Trophoblast cell (in vitro differentiated cells and primary cell): ENCODE data around the gene EIF4G3.
"Not testable (repeated sequence)": the region's sequence is repeated elsewhere in the genome, so short reads cannot be mapped to it uniquely, and the experiment has no call there.

ENCODE experiments used
- DNase-seq, 2 donors: peaks; one replicate each; pipeline ENCODE4 v3.0.0-alpha.2; 2016
- H2AFZ ChIP-seq: 2 replicates; pipeline ENCODE4 v1.6.1; 2013; ENCODE audit warnings: low read length, moderate library complexity, mild to moderate bottlenecking; ENCODE audit not compliant: insufficient read depth, poor library complexity
- H2AK5ac ChIP-seq: 2 replicates; pipeline ENCODE4 v1.6.1; 2013; ENCODE audit warnings: mild to moderate bottlenecking, low read length
- H2BK120ac ChIP-seq: 2 replicates; pipeline ENCODE4 v1.6.1; 2013; ENCODE audit warnings: low read length, mild to moderate bottlenecking, moderate library complexity; ENCODE audit not compliant: insufficient read depth, poor library complexity
- H2BK12ac ChIP-seq: 2 replicates; pipeline ENCODE4 v1.6.1; 2013; ENCODE audit warnings: mild to moderate bottlenecking, low read length, moderate library complexity
- H2BK5ac ChIP-seq: 2 replicates; pipeline ENCODE4 v1.6.1; 2013; ENCODE audit warnings: low read length, low read depth, moderate library complexity, mild to moderate bottlenecking; ENCODE audit not compliant: poor library complexity
- H3K14ac ChIP-seq: 2 replicates; pipeline ENCODE4 v1.6.1; 2013; ENCODE audit warnings: mild to moderate bottlenecking, low read length
- H3K18ac ChIP-seq: 2 replicates; pipeline ENCODE4 v1.6.1; 2013; ENCODE audit warnings: mild to moderate bottlenecking, low read length
- H3K23ac ChIP-seq: 2 replicates; pipeline ENCODE4 v1.6.1; 2013; ENCODE audit warnings: low read length
- H3K27ac ChIP-seq: 2 replicates; pipeline ENCODE4 v1.5.1; 2013; ENCODE audit warnings: low read depth, mild to moderate bottlenecking, inconsistent platforms, low read length, moderate library complexity
- H3K27me3 ChIP-seq: 2 replicates; pipeline ENCODE4 v1.6.1; 2013; ENCODE audit warnings: inconsistent platforms, mild to moderate bottlenecking, low read length, moderate library complexity; ENCODE audit not compliant: insufficient read depth
- H3K36me3 ChIP-seq, 2 experiments: 1 replicate in 1 of 2; 2 replicates in 1 of 2; pipeline ENCODE4 v1.6.1; 2013; ENCODE audit warnings: low read length in 2 of 2, mild to moderate bottlenecking in 2 of 2, moderate library complexity in 1 of 2; ENCODE audit not compliant: insufficient read depth in 2 of 2, control insufficient read depth in 1 of 2
- H3K4ac ChIP-seq: 2 replicates; pipeline ENCODE4 v1.6.1; 2013; ENCODE audit warnings: low read depth, mild to moderate bottlenecking, low read length, moderate library complexity
- H3K4me1 ChIP-seq, 2 experiments: 1 replicate in 1 of 2; 2 replicates in 1 of 2; pipeline ENCODE4 v1.6.1; 2013; ENCODE audit warnings: low read length in 2 of 2, mild to moderate bottlenecking in 2 of 2, moderate library complexity in 1 of 2; ENCODE audit not compliant: insufficient read depth in 2 of 2, control insufficient read depth in 1 of 2
- H3K4me2 ChIP-seq: 2 replicates; pipeline ENCODE4 v1.6.1; 2013; ENCODE audit warnings: inconsistent platforms, mild to moderate bottlenecking, low read length, moderate library complexity
- H3K4me3 ChIP-seq: 2 replicates; pipeline ENCODE4 v1.5.1; 2013; ENCODE audit warnings: mild to moderate bottlenecking, low read depth, low read length, inconsistent platforms
- H3K79me1 ChIP-seq: one replicate; pipeline ENCODE4 v1.6.1; 2013; ENCODE audit warnings: low read length
- H3K79me2 ChIP-seq: 2 replicates; pipeline ENCODE4 v1.6.1; 2013; ENCODE audit warnings: low read length, mild to moderate bottlenecking; ENCODE audit not compliant: control insufficient read depth, insufficient read depth, poor library complexity
- H3K9ac ChIP-seq: 2 replicates; pipeline ENCODE4 v1.6.1; 2013; ENCODE audit warnings: mild to moderate bottlenecking, low read length
- H3K9me3 ChIP-seq: 2 replicates; pipeline ENCODE4 v1.6.1; 2013; ENCODE audit warnings: low read depth, mild to moderate bottlenecking, control low read depth, inconsistent platforms, low read length; ENCODE audit not compliant: insufficient read depth
- H4K12ac ChIP-seq: 2 replicates; pipeline ENCODE4 v1.6.1; 2013; ENCODE audit warnings: low read depth, mild to moderate bottlenecking, low read length, moderate library complexity
- H4K8ac ChIP-seq: 2 replicates; pipeline ENCODE4 v1.6.1; 2013; ENCODE audit warnings: low read depth, mild to moderate bottlenecking, low read length, moderate library complexity
- H4K91ac ChIP-seq: one replicate; pipeline ENCODE4 v1.6.1; 2013; ENCODE audit warnings: low read depth, mild to moderate bottlenecking, low read length, moderate library complexity
- WGBS: extraction: QIAGEN DNeasy Blood & Tissue Kit; methylation state at CpG from one replicate; pipeline ENCODE4 v1.1.7; 2013; ENCODE audit warnings: missing lambda C conversion rate; ENCODE audit not compliant: insufficient read length, insufficient coverage; ENCODE audit errors: extremely low coverage; 5-methylcytosine and 5-hydroxymethylcytosine counted together

Gene EIF4G3

DNA sequence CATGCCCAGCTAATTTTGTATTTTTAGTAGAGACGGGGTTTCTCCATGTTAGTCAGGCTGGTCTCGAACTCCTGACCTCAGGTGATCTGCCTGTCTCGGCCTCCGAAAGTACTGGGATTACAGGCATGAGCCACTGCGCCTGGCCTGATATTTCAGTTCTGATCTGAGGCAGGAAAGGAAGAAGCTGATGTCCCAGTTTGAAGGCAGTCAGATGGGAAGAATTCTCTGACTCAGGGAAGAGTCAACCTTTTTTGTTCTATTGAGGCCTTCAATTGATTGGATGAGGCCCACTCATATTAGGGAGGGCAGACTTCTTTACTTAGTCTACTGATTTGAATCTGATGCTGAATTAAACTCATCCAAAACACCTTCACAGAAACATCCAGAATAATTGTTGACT is 24.5 kb upstream of the EIF4G3 start:
- not testable (repeated sequence) for H3K18ac ChIP-seq, H3K79me1 ChIP-seq, H2AK5ac ChIP-seq, H3K27ac ChIP-seq, H3K36me3 ChIP-seq, H2BK12ac ChIP-seq, H4K8ac ChIP-seq, H3K79me2 ChIP-seq, H3K4me3 ChIP-seq, H2BK5ac ChIP-seq, H3K4ac ChIP-seq, H3K14ac ChIP-seq, H4K12ac ChIP-seq, H3K23ac ChIP-seq, H3K4me2 ChIP-seq, H4K91ac ChIP-seq, DNase-seq, H3K9ac ChIP-seq, H3K27me3 ChIP-seq, H2AFZ ChIP-seq, H2BK120ac ChIP-seq, H3K4me1 ChIP-seq, H3K9me3 ChIP-seq
- no CpG with 5 or more reads among the region's 5 CpGs for WGBS

DNA sequence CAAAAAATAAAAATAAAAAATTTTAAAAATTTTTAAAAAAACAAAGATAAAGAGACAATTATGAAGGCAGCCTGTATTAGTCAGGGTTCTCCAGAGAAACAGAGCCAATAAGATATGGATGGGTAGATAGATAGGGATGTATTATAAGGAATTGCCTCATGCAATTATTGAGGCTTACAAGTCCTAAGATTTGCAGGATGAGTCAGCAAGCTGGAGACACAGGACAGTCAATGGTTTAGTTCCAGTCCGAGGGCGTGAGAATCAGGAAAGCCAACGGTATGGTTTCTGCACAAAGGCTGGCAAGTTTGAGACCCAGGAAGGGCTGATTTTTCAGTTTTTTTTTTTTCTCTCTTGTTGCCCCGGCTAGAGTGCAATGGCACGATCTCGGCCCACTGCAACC is 24.1 kb upstream of the EIF4G3 start:
- H2AFZ ChIP-seq, result no peak overlapping the region
- no peak overlapping the region for H3K18ac ChIP-seq
- no peak overlapping the region for H3K4me3 ChIP-seq
- no peak overlapping the region for H3K4ac ChIP-seq
- no CpG with 5 or more reads among the region's 6 CpGs for WGBS
- no peaks in the 10 kb centered on the region for H3K4me1 ChIP-seq
- DNase-seq, result no peak
- no peaks in the 10 kb centered on the region for H3K36me3 ChIP-seq
- H3K14ac ChIP-seq, result no peak overlapping the region
- no peak overlapping the region for H2BK120ac ChIP-seq
- peaks cover 3% of the 10 kb centered on the region for H3K9me3 ChIP-seq
- no peak overlapping the region for H4K8ac ChIP-seq
- H3K27me3 ChIP-seq, result no peaks in the 10 kb centered on the region
- H4K91ac ChIP-seq, result no peak overlapping the region
- H2AK5ac ChIP-seq, result no peak overlapping the region
- no peak overlapping the region for H2BK5ac ChIP-seq
- H3K23ac ChIP-seq, result no peak overlapping the region
- no peak overlapping the region for H2BK12ac ChIP-seq
- H3K79me1 ChIP-seq, result no peaks in the 10 kb centered on the region
- no peak overlapping the region for H4K12ac ChIP-seq
- no peak overlapping the region for H3K4me2 ChIP-seq
- H3K9ac ChIP-seq, result no peak overlapping the region
- H3K79me2 ChIP-seq, result no peaks in the 10 kb centered on the region
- no peak overlapping the region for H3K27ac ChIP-seq

DNA sequence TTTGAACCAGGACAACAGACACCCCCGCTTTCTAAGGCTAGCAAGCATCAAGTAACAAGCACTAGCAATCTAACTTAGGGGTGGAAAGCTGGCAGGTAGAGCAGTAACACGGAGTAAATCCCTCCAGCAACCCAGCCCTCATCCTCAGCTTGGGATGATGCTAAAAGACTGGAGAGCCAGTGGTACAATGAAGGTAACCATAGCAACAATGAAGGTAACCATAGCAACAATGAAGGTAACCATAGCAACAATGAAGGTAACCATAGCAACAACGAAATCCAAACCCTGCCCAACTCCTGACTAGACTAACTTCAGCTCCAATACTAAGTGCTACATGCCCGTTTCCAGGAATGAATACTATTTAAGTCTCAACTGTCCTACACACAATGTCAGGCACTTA is 22.2 kb upstream of the EIF4G3 start:
- Histone ChIP-seq H3K4me1 (no peaks in the 10 kb centered on the region), H2BK120ac (no peak overlapping the region), H3K4me2 (no peak overlapping the region), H2AK5ac (no peak overlapping the region), H3K4ac (no peak overlapping the region), H3K27ac (no peak overlapping the region), H3K9me3 (peaks cover 3% of the 10 kb centered on the region), H2BK12ac (no peak overlapping the region), H3K79me2 (no peaks in the 10 kb centered on the region), H4K12ac (no peak overlapping the region), H3K79me1 (no peaks in the 10 kb centered on the region), H4K8ac (no peak overlapping the region), H3K4me3 (no peak overlapping the region), H3K14ac (no peak overlapping the region), H3K23ac (no peak overlapping the region), H3K18ac (no peak overlapping the region), H4K91ac (no peak overlapping the region), H2BK5ac (no peak overlapping the region), H3K27me3 (no peaks in the 10 kb centered on the region), H3K36me3 (no peaks in the 10 kb centered on the region), H2AFZ (no peak overlapping the region), H3K9ac (no peak overlapping the region)
- no peak for DNase-seq
- WGBS, result no CpG with 5 or more reads among the region's 4 CpGs

GRCh38 chr1:21192871-21193270 is 16.2 kb upstream of the EIF4G3 start:
- Histone ChIP-seq H3K9me3 (no peaks in the 10 kb centered on the region), H2AFZ (no peak overlapping the region), H3K4me1 (no peaks in the 10 kb centered on the region), H3K14ac (no peak overlapping the region), H3K4ac (no peak overlapping the region), H2BK5ac (no peak overlapping the region), H3K23ac (no peak overlapping the region), H2BK12ac (no peak overlapping the region), H4K91ac (no peak overlapping the region), H3K36me3 (no peaks in the 10 kb centered on the region), H3K4me3 (no peak overlapping the region), H3K4me2 (no peak overlapping the region), H3K18ac (no peak overlapping the region), H3K79me2 (no peaks in the 10 kb centered on the region), H3K79me1 (no peaks in the 10 kb centered on the region), H3K9ac (no peak overlapping the region), H3K27me3 (peaks cover 4% of the 10 kb centered on the region), H2AK5ac (no peak overlapping the region), H4K8ac (no peak overlapping the region), H2BK120ac (no peak overlapping the region), H4K12ac (no peak overlapping the region), H3K27ac (no peak overlapping the region)
- WGBS, result no CpG with 5 or more reads among the region's 4 CpGs
- DNase-seq, result no peak
